Uterus (tissue), 4 donors: ENCODE data around the gene DCTN2. TPM values are rescaled to one million over a fixed set of nuclear protein-coding genes. Genes with fewer than 3 reads are reported as not detected.

Source experiments
- microRNA counts, 2 donors: library from miRNA; unstranded; fragments of <30 nt; microRNA quantifications; one replicate each; lab custom pipeline; 2016 to 2017
- microRNA-seq: library from miRNA; unstranded; fragments of <30 nt; microRNA quantifications from one replicate; pipeline ENCODE4, GENCODE V29; 2016; ENCODE audit warnings: borderline microRNAs expressed, borderline replicate concordance
- small RNA-seq: library from RNA; depleted of rRNA; stranded (forward); fragments of <200 nt; gene quantifications from one replicate; pipeline ENCODE3, GENCODE V24; 2016
- total RNA-seq, 4 donors: library from RNA; depleted of rRNA in 3 of 4; stranded (reverse); fragments of >200 nt in 3 of 4; gene quantifications; one replicate each; pipeline versions ENCODE4 v1.1.0 to v1.2.4, GENCODE V29; 2014 to 2023
- donor health status: DM: yes; HTN: yes; CAD: no.

DCTN2 gene
- total RNA-seq, 4 donors from 2014 or later: 117 to 175 (median 126) TPM

MicroRNAs within 50 kb of the gene (microRNA counts, 767-probe panel; counts per million panel counts)
- 0 counts per million in 2 donors for microRNA hsa-miR-616-3p (lab: Ali Mortazavi, UCI)

Small RNA genes lying within 50 kb of the gene (microRNA-seq; reads per million reads assigned to microRNA genes)
- gene MIR616: not detected
- gene MIR6758: not detected

Small RNA genes lying within 50 kb of the gene (small RNA-seq; reads per million reads assigned to genes)
- not detected for gene MIR616

Other genes with a start within 250 kb of the DCTN2 start
- 10 to 100 TPM in 3 of 4 donors, 1 to 10 TPM in 1; 9.4 to 89.0 (median 34.2) TPM for gene R3HDM2, start 116.1 kb downstream of the DCTN2 start, total RNA-seq
- not detected for gene INHBC, start 112.4 kb downstream of the DCTN2 start, total RNA-seq
- not detected for gene INHBE, start 91.9 kb downstream of the DCTN2 start, total RNA-seq
- 1 to 10 TPM in 2 of 4 donors, not detected in 2; 6.1 to 6.6 TPM for gene GLI1, start 87.4 kb downstream of the DCTN2 start, total RNA-seq
- 1 to 10 TPM; 1.5 to 8.1 (median 3.3) TPM for gene ARHGAP9, start 67.3 kb downstream of the DCTN2 start, total RNA-seq
- gene MARS1, start 59.1 kb downstream of the DCTN2 start, total RNA-seq: 100 to 1,000 TPM in 1 of 4 donors, 10 to 100 TPM in 3; 29.1 to 160 (median 76.8) TPM
- gene DDIT3, start 26.7 kb downstream of the DCTN2 start, total RNA-seq: 10 to 100 TPM in 2 of 4 donors, 1 to 10 TPM in 2; 2.3 to 28.2 (median 9.8) TPM
- 100 to 1,000 TPM in 1 of 4 donors, 10 to 100 TPM in 3; 14.9 to 138 (median 17.1) TPM for gene MBD6, start 24.4 kb downstream of the DCTN2 start, total RNA-seq
- 1 to 10 TPM in 3 of 4 donors, under 1 TPM in 1; 0.59 to 5.1 (median 1.9) TPM for gene KIF5A, start 2.9 kb upstream of the DCTN2 start, total RNA-seq
- 10 to 100 TPM in 3 of 4 donors, 1 to 10 TPM in 1; 2.6 to 29.3 (median 18.8) TPM for gene PIP4K2C, start 44.0 kb upstream of the DCTN2 start, total RNA-seq
- 10 to 100 TPM; 17.6 to 82.5 (median 40.9) TPM for gene DTX3, start 57.6 kb upstream of the DCTN2 start, total RNA-seq
- gene ARHGEF25, start 64.2 kb upstream of the DCTN2 start, total RNA-seq: 100 to 1,000 TPM in 1 of 4 donors, 10 to 100 TPM in 3; 52.9 to 205 (median 85.6) TPM
- 10 to 100 TPM in 1 of 4 donors, 1 to 10 TPM in 3; 2.9 to 14.1 (median 3.9) TPM for gene B4GALNT1, start 86.0 kb upstream of the DCTN2 start, total RNA-seq
- gene OS9, start 146.9 kb upstream of the DCTN2 start, total RNA-seq: 100 to 1,000 TPM; 189 to 339 (median 252) TPM
- gene AGAP2, start 191.6 kb upstream of the DCTN2 start, total RNA-seq: 1 to 10 TPM in 3 of 4 donors, under 1 TPM in 1; 0.29 to 6.3 (median 2.6) TPM
- gene TSPAN31, start 197.8 kb upstream of the DCTN2 start, total RNA-seq: 100 to 1,000 TPM in 1 of 4 donors, 10 to 100 TPM in 3; 38.2 to 103 (median 51.0) TPM
- gene CDK4, start 205.1 kb upstream of the DCTN2 start, total RNA-seq: 100 to 1,000 TPM in 2 of 4 donors, 10 to 100 TPM in 2; 60.0 to 190 (median 110) TPM
- 1 to 10 TPM in 3 of 4 donors, not detected in 1; 5.1 to 7.6 (median 6.8) TPM for gene MARCHF9, start 207.9 kb upstream of the DCTN2 start, total RNA-seq
- 1 to 10 TPM in 1 of 4 donors, under 1 TPM in 1, not detected in 2; 0.28 to 1.2 TPM for gene CYP27B1, start 219.9 kb upstream of the DCTN2 start, total RNA-seq
- 10 to 100 TPM in 3 of 4 donors, 1 to 10 TPM in 1; 5.1 to 22.4 (median 18.0) TPM for gene METTL1, start 224.9 kb upstream of the DCTN2 start, total RNA-seq
- 10 to 100 TPM in 2 of 4 donors, 1 to 10 TPM in 2; 2.3 to 15.5 (median 11.5) TPM for gene EEF1AKMT3, start 225.4 kb upstream of the DCTN2 start, total RNA-seq
- 10 to 100 TPM in 3 of 4 donors, 1 to 10 TPM in 1; 8.2 to 22.3 (median 16.7) TPM for gene TSFM, start 235.6 kb upstream of the DCTN2 start, total RNA-seq